HCT116 (cell line): ENCODE results near the gene CEP170B. TPM values are rescaled to one million over a fixed set of nuclear protein-coding genes. Genes with fewer than 3 reads are reported as not detected.

Experiments
- ATAC-seq: fragments of 200-7000 bp; cut with Tn5 transposase; 2 replicates; pipeline ENCODE4 v1.9.1; 2020; ENCODE audit warnings: mild to moderate bottlenecking, moderate library complexity
- BruUV-seq: library from RNA; stranded (reverse); fragments of 400-500 nt; replicated peaks from 2 replicates; lab custom pipeline; 2021; lab: Mats Ljungman, UMichigan
- CTCF ChIA-PET: fragments of 300-600 bp; sonication (Branson Sonifier 250); formaldehyde crosslinking; loops from one replicate; lab custom pipeline; 2021; ENCODE audit warnings: antibody characterized with exemption; lab: Charles Lee
- POLR2A ChIA-PET: fragments of 300-600, 350-600 bp; sonication (Branson Sonifier 250); formaldehyde crosslinking; loops from one replicate; lab custom pipeline; 2021; ENCODE audit warnings: antibody characterized with exemption; lab: Charles Lee
- RAD21 ChIA-PET, 2 experiments: fragments of 300-600 bp; sonication (Branson Sonifier 250); formaldehyde crosslinking; loops; one replicate each; lab custom pipeline; 2023; ENCODE audit warnings: low total read pairs in 2 of 2; ENCODE audit not compliant: uncharacterized antibody in 2 of 2, unreplicated experiment in 2 of 2, low non-redundant PET in 1 of 2; lab: Charles Lee
- DNase-seq: peaks from one replicate; pipeline ENCODE4 v3.0.0-alpha.2; 2010; ENCODE audit warnings: low read depth, low spot score
- H2AFZ ChIP-seq: fragments of 200-600 bp; shearing (Covaris generic), sonication (generic); 2 replicates; pipeline ENCODE4 v1.6.1; 2017; ENCODE audit warnings: low read depth, mixed run types, mixed read lengths, antibody characterized with exemption, low read length; ENCODE audit not compliant: poor library complexity, severe bottlenecking
- H3K27ac ChIP-seq: 2 replicates; pipeline ENCODE4 v1.5.1; 2012; ENCODE audit warnings: low read depth, low read length
- H3K27me3 ChIP-seq: fragments of 200-600 bp; sonication (generic); 2 replicates; pipeline ENCODE4 v1.6.1; 2016; ENCODE audit warnings: mixed run types, low read length, mixed read lengths; ENCODE audit not compliant: insufficient read depth
- H3K36me3 ChIP-seq, 2 experiments: fragments of 200-500 bp in 1 of 2; fragments of 200-600 bp in 1 of 2; sonication (Bioruptor generic) in 1 of 2; sonication (generic) in 1 of 2; 2 replicates each; pipeline versions ENCODE4 v1.5.1 to v1.6.1; 2014 to 2016; ENCODE audit warnings: low read length in 2 of 2, inconsistent platforms in 1 of 2, mixed read lengths in 1 of 2, mixed run types in 1 of 2; ENCODE audit not compliant: insufficient read depth in 2 of 2, control insufficient read depth in 1 of 2
- H3K4me1 ChIP-seq, 2 experiments: fragments of 200-600 bp in 1 of 2; sonication (generic) in 1 of 2; 2 replicates each; pipeline versions ENCODE4 v1.5.1 to v1.6.1; 2012 to 2017; ENCODE audit warnings: low read length in 2 of 2, inconsistent platforms in 1 of 2, mild to moderate bottlenecking in 1 of 2, mixed read lengths in 1 of 2, mixed run types in 1 of 2, moderate library complexity in 1 of 2; ENCODE audit not compliant: insufficient read depth in 2 of 2, control insufficient read depth in 1 of 2
- H3K4me2 ChIP-seq: fragments of 200-600 bp; sonication (generic); 2 replicates; pipeline ENCODE4 v1.6.1; 2017; ENCODE audit warnings: mixed run types, low read length, mixed read lengths
- H3K4me3 ChIP-seq, 2 experiments: fragments of 200-600 bp in 1 of 2; sonication (generic) in 1 of 2; replicated peaks in 1 of 2; 2 replicates each; pipeline ENCODE4 v1.5.1; 2011 to 2016; ENCODE audit warnings: low read length in 2 of 2, control low read depth in 1 of 2, low read depth in 1 of 2, mild to moderate bottlenecking in 1 of 2, mixed read lengths in 1 of 2, mixed run types in 1 of 2
- H3K79me2 ChIP-seq: fragments of 200-600 bp; sonication (generic); 2 replicates; pipeline ENCODE4 v1.6.1; 2017; ENCODE audit warnings: mild to moderate bottlenecking, mixed run types, low read length, moderate library complexity, mixed read lengths; ENCODE audit not compliant: insufficient read depth
- H3K9ac ChIP-seq: fragments of 200-600 bp; sonication (generic); 2 replicates; pipeline ENCODE4 v1.6.1; 2016; ENCODE audit warnings: low read length, mixed read lengths
- H3K9me2 ChIP-seq: fragments of 200-600 bp; sonication (generic), shearing (Covaris generic); 2 replicates; pipeline ENCODE4 v1.6.1; 2017; ENCODE audit warnings: mixed run types, mild to moderate bottlenecking, moderate library complexity; ENCODE audit not compliant: insufficient read depth
- H3K9me3 ChIP-seq, 2 experiments: fragments of 200-500 bp in 1 of 2; fragments of 200-600 bp in 1 of 2; sonication (Bioruptor generic) in 1 of 2; sonication (generic) in 1 of 2; 2 replicates each; pipeline ENCODE4 v1.6.1; 2014 to 2017; ENCODE audit warnings: low read length in 2 of 2, mixed read lengths in 2 of 2, inconsistent platforms in 1 of 2, low read depth in 1 of 2, mild to moderate bottlenecking in 1 of 2, mixed run types in 1 of 2, moderate library complexity in 1 of 2; ENCODE audit not compliant: control insufficient read depth in 1 of 2, insufficient read depth in 1 of 2
- H4K20me1 ChIP-seq: fragments of 200-600 bp; sonication (generic), shearing (Covaris generic); 2 replicates; pipeline ENCODE4 v1.6.1; 2017; ENCODE audit warnings: mixed run types, mild to moderate bottlenecking, moderate library complexity; ENCODE audit not compliant: insufficient read depth
- SRF ChIP-seq: IDR thresholded peaks from 2 replicates; pipeline ENCODE4 v1.6.1; 2012; ENCODE audit warnings: low read depth
- TCF7L2 ChIP-seq: IDR thresholded peaks from 2 replicates; pipeline ENCODE4 v1.7.0; 2011; ENCODE audit warnings: borderline replicate concordance, inconsistent platforms; ENCODE audit not compliant: insufficient read depth, insufficient read length; ENCODE audit errors: extremely low read depth
- YY1 ChIP-seq: IDR thresholded peaks from 2 replicates; pipeline ENCODE4 v1.6.1; 2011; ENCODE audit warnings: low read length, low read depth, moderate library complexity, mild to moderate bottlenecking; ENCODE audit not compliant: insufficient replicate concordance; ENCODE audit errors: extremely low read depth
- intact Hi-C: fragments of 100-400 bp; cut with micrococcal nuclease; formaldehyde crosslinking; loops from 2 replicates; pipeline ENCODE4 v1.10.0; 2022
- total RNA-seq: library from RNA; stranded (reverse); gene quantifications from one replicate; pipeline ENCODE4 v1.2.1, GENCODE V29; 2021; ENCODE audit not compliant: unreplicated experiment
- TF ChIP-seq, protein P1 (sequence below): IDR thresholded peaks from 2 replicates; pipeline ENCODE4 v1.6.1; 2012; ENCODE audit warnings: low read depth

CEP170B gene
- total RNA-seq, 1 experiment from 2014 or later = 45.9 TPM

DNA sequence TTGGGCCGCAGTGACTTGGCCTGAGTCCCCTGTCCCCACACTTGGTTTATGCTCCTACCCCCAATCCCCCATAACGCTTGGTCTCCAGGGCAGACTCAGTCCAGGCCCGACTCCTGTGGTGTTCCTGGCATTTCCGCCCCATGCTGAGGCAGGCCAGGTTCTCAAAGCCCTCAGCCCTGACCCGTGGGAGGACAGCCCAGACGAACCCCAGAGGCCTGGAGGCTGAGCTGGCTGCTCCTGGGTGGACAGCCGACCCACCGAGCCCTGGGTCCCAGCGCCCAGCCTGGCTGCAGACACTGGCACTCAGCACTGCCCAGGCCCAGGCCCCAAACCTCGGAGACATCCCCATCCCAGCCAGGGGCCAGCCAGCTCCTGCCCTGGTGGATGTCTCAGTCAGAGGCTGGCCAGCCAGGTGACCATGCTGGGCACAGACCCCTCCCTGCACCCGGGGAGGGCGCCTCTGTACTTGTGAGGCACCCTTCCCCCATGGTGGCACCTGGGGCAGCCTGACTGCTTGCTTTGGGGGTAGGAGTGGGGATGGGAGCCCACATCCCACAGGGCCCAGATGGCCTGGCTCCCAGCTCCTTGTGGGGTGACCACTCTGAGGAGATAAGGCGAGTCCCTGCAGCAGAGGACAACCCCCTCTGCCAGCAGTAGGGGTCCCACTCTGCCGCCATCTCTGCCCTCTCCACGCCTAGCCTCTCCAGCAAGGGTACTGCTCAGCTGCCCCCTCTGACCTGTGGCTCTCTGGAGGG is 61.0 kb downstream of the CEP170B start:
- Histone ChIP-seq H4K20me1 (no peaks in the 10 kb centered on the region), H3K27ac (no peak overlapping the region), H3K4me1 (no peaks in the 10 kb centered on the region), H3K4me3 (no peak overlapping the region), H3K9ac (no peak overlapping the region), H3K9me2 (no peaks in the 10 kb centered on the region), H3K36me3 (no peaks in the 10 kb centered on the region), H2AFZ (no peak overlapping the region), H3K27me3 (no peaks in the 10 kb centered on the region), H3K4me2 (no peak overlapping the region), H3K79me2 (no peaks in the 10 kb centered on the region), H3K9me3 (peaks cover 0 to 8% of the 10 kb centered on the region in 2 experiments; a peak in 1 of 4 replicates)
- ChIA-PET POLR2A (no interaction called here), CTCF (no interaction called here), RAD21 (no interaction called here)
- DNase-seq (no peak), ATAC-seq (no peak)
- TF ChIP-seq TCF7L2 = no peak
- TF ChIP-seq YY1 = no peak
- TF ChIP-seq, protein P1, sequence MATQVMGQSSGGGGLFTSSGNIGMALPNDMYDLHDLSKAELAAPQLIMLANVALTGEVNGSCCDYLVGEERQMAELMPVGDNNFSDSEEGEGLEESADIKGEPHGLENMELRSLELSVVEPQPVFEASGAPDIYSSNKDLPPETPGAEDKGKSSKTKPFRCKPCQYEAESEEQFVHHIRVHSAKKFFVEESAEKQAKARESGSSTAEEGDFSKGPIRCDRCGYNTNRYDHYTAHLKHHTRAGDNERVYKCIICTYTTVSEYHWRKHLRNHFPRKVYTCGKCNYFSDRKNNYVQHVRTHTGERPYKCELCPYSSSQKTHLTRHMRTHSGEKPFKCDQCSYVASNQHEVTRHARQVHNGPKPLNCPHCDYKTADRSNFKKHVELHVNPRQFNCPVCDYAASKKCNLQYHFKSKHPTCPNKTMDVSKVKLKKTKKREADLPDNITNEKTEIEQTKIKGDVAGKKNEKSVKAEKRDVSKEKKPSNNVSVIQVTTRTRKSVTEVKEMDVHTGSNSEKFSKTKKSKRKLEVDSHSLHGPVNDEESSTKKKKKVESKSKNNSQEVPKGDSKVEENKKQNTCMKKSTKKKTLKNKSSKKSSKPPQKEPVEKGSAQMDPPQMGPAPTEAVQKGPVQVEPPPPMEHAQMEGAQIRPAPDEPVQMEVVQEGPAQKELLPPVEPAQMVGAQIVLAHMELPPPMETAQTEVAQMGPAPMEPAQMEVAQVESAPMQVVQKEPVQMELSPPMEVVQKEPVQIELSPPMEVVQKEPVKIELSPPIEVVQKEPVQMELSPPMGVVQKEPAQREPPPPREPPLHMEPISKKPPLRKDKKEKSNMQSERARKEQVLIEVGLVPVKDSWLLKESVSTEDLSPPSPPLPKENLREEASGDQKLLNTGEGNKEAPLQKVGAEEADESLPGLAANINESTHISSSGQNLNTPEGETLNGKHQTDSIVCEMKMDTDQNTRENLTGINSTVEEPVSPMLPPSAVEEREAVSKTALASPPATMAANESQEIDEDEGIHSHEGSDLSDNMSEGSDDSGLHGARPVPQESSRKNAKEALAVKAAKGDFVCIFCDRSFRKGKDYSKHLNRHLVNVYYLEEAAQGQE = no peak
- TF ChIP-seq SRF = no peak
- BruUV-seq = no TSS peak
- intact Hi-C loops = no loop called here
